H9 (cell line): ENCODE measurements around the gene FAM222B. TPM values are rescaled to one million over a fixed set of nuclear protein-coding genes. Genes with fewer than 3 reads are reported as not detected.

Experiments
- DNase-seq: peaks from one replicate; pipeline ENCODE4 v3.0.0-alpha.2; 2017
- H2AFZ ChIP-seq: one replicate; pipeline ENCODE4 v1.6.1; 2013; ENCODE audit warnings: mild to moderate bottlenecking, low read length, control low read depth, moderate library complexity
- H2AK5ac ChIP-seq: 2 replicates; pipeline ENCODE4 v1.6.1; 2013; ENCODE audit warnings: low read length, control low read depth, mixed read lengths; ENCODE audit not compliant: insufficient read length
- H2BK120ac ChIP-seq: one replicate; pipeline ENCODE4 v1.6.1; 2013; ENCODE audit warnings: low read depth, mild to moderate bottlenecking, low read length, control low read depth, inconsistent platforms; ENCODE audit not compliant: poor library complexity, severe bottlenecking
- H2BK12ac ChIP-seq: 2 replicates; pipeline ENCODE4 v1.6.1; 2013; ENCODE audit warnings: low read length, control low read depth, mixed read lengths, low read depth; ENCODE audit not compliant: insufficient read length
- H2BK15ac ChIP-seq: 2 replicates; pipeline ENCODE4 v1.6.1; 2013; ENCODE audit warnings: low read depth, low read length, control low read depth
- H2BK20ac ChIP-seq: one replicate; pipeline ENCODE4 v1.6.1; 2013; ENCODE audit warnings: low read depth, mild to moderate bottlenecking, low read length, control low read depth, inconsistent platforms; ENCODE audit not compliant: poor library complexity, severe bottlenecking
- H2BK5ac ChIP-seq: 2 replicates; pipeline ENCODE4 v1.6.1; 2013; ENCODE audit warnings: low read length, control low read depth, mixed read lengths; ENCODE audit not compliant: insufficient read length
- H3K14ac ChIP-seq: 2 replicates; pipeline ENCODE4 v1.6.1; 2013; ENCODE audit warnings: low read length, control low read depth; ENCODE audit not compliant: insufficient read depth
- H3K18ac ChIP-seq: 2 replicates; pipeline ENCODE4 v1.6.1; 2013; ENCODE audit warnings: low read depth, mild to moderate bottlenecking, mixed read lengths, low read length, control low read depth; ENCODE audit not compliant: insufficient read length
- H3K23ac ChIP-seq: 2 replicates; pipeline ENCODE4 v1.6.1; 2013; ENCODE audit warnings: low read length, control low read depth, mixed read lengths, low read depth; ENCODE audit not compliant: insufficient read length
- H3K23me2 ChIP-seq: 2 replicates; pipeline ENCODE4 v1.6.1; 2013; ENCODE audit warnings: low read depth, mild to moderate bottlenecking, mixed read lengths, low read length, control low read depth; ENCODE audit not compliant: insufficient read length, poor library complexity, severe bottlenecking
- H3K27ac ChIP-seq: 2 replicates; pipeline ENCODE4 v1.5.1; 2013; ENCODE audit warnings: low read length, control low read depth, mixed read lengths, low read depth; ENCODE audit not compliant: insufficient read length
- H3K27me3 ChIP-seq: 2 replicates; pipeline ENCODE4 v1.6.1; 2013; ENCODE audit warnings: low read length, control low read depth, inconsistent platforms; ENCODE audit not compliant: insufficient read depth
- H3K4ac ChIP-seq: 2 replicates; pipeline ENCODE4 v1.6.1; 2013; ENCODE audit warnings: low read depth, mild to moderate bottlenecking, control low read depth, inconsistent platforms, low read length, moderate library complexity
- H3K4me1 ChIP-seq: 2 replicates; pipeline ENCODE4 v1.6.1; 2013; ENCODE audit warnings: low read length, control low read depth, inconsistent platforms; ENCODE audit not compliant: insufficient read depth
- H3K4me2 ChIP-seq: 2 replicates; pipeline ENCODE4 v1.6.1; 2013; ENCODE audit warnings: low read length, control low read depth, mixed read lengths; ENCODE audit not compliant: insufficient read length, insufficient read depth
- H3K56ac ChIP-seq: 2 replicates; pipeline ENCODE4 v1.6.1; 2013; ENCODE audit warnings: low read depth, mild to moderate bottlenecking, mixed read lengths, low read length, control low read depth; ENCODE audit not compliant: insufficient read length
- H3K79me1 ChIP-seq: 2 replicates; pipeline ENCODE4 v1.6.1; 2013; ENCODE audit warnings: low read depth, mild to moderate bottlenecking, moderate library complexity, low read length, control low read depth, inconsistent platforms; ENCODE audit not compliant: insufficient read depth, poor library complexity, severe bottlenecking
- H3K79me2 ChIP-seq: 2 replicates; pipeline ENCODE4 v1.6.1; 2013; ENCODE audit warnings: low read length, control low read depth, inconsistent platforms; ENCODE audit not compliant: insufficient read depth
- H3K9ac ChIP-seq: 2 replicates; pipeline ENCODE4 v1.6.1; 2013; ENCODE audit warnings: low read length, control low read depth, mixed read lengths; ENCODE audit not compliant: insufficient read length; ENCODE audit errors: extremely low read depth
- H3K9me3 ChIP-seq: one replicate; pipeline ENCODE4 v1.6.1; 2013; ENCODE audit warnings: low read depth, low read length, inconsistent platforms; ENCODE audit not compliant: control insufficient read depth
- H3T11ph ChIP-seq: one replicate; pipeline ENCODE4 v1.6.1; 2013; ENCODE audit warnings: mild to moderate bottlenecking, low read length, control low read depth, inconsistent platforms
- H4K20me1 ChIP-seq: one replicate; pipeline ENCODE4 v1.6.1; 2013; ENCODE audit not compliant: control insufficient read depth, insufficient read length, insufficient read depth
- H4K5ac ChIP-seq: 2 replicates; pipeline ENCODE4 v1.6.1; 2013; ENCODE audit warnings: low read depth, mild to moderate bottlenecking, mixed read lengths, low read length, control low read depth; ENCODE audit not compliant: insufficient read length
- H4K8ac ChIP-seq: replicated peaks from 2 replicates; pipeline ENCODE4 v1.6.1; 2013; ENCODE audit warnings: low read length, control low read depth, mixed read lengths, low read depth; ENCODE audit not compliant: insufficient read length
- H4K91ac ChIP-seq: 2 replicates; pipeline ENCODE4 v1.6.1; 2013; ENCODE audit warnings: low read depth, mild to moderate bottlenecking, moderate library complexity, mixed read lengths, low read length, control low read depth; ENCODE audit not compliant: insufficient read length
- H3K27ac Mint-ChIP-seq, 3 experiments: 2 replicates in 2 of 3; 3 replicates in 1 of 3; pipeline ENCODE4 v1.8.0; 2020 to 2021; ENCODE audit warnings: mixed read lengths in 3 of 3, mild to moderate bottlenecking in 1 of 3, moderate library complexity in 1 of 3
- H3K27me3 Mint-ChIP-seq: 2 replicates; pipeline ENCODE4 v1.8.0; 2021; ENCODE audit warnings: low read depth, mild to moderate bottlenecking, moderate library complexity, mixed read lengths
- H3K36me3 Mint-ChIP-seq, 3 experiments: 2 replicates in 2 of 3; 3 replicates in 1 of 3; pipeline ENCODE4 v1.8.0; 2020 to 2021; ENCODE audit warnings: low read depth in 3 of 3, mixed read lengths in 3 of 3; ENCODE audit not compliant: insufficient read depth in 1 of 3
- H3K4me1 Mint-ChIP-seq, 2 experiments: 2 replicates each; pipeline ENCODE4 v1.8.0; 2020; ENCODE audit warnings: mixed read lengths in 2 of 2
- H3K4me3 Mint-ChIP-seq, 2 experiments: 2 replicates in 1 of 2; 3 replicates in 1 of 2; pipeline ENCODE4 v1.8.0; 2020 to 2021; ENCODE audit warnings: mild to moderate bottlenecking in 2 of 2, mixed read lengths in 2 of 2, moderate library complexity in 1 of 2
- H3K9me3 Mint-ChIP-seq, 2 experiments: 2 replicates in 1 of 2; 3 replicates in 1 of 2; pipeline ENCODE4 v1.8.0; 2020; ENCODE audit warnings: mild to moderate bottlenecking in 2 of 2, mixed read lengths in 2 of 2, moderate library complexity in 1 of 2
- WGBS: extraction: QIAGEN DNeasy Blood & Tissue Kit; methylation state at CpG from one replicate; pipeline ENCODE4 v1.1.7; 2013; ENCODE audit warnings: missing lambda C conversion rate, low lambda C conversion rate, mixed read lengths; ENCODE audit not compliant: insufficient read length; ENCODE audit errors: extremely low coverage; 5-methylcytosine and 5-hydroxymethylcytosine counted together
- total RNA-seq: library from RNA; stranded (reverse); gene quantifications from 2 replicates; pipeline ENCODE4 v1.2.1, GENCODE V29; 2021
- TF ChIP-seq, protein P1 (sequence below): fragments of 200-600 bp; sonication (generic); conservative IDR thresholded peaks from 3 replicates; pipeline ENCODE4 v1.8.0; 2021; ENCODE audit warnings: antibody characterized with exemption, mild to moderate bottlenecking

The FAM222B gene
- total RNA-seq, 1 experiment from 2014 or later, result 76.1 TPM

GRCh38 chr17:28745786-28746411 is 96.7 kb downstream of the FAM222B start:
- TF ChIP-seq, protein P1, sequence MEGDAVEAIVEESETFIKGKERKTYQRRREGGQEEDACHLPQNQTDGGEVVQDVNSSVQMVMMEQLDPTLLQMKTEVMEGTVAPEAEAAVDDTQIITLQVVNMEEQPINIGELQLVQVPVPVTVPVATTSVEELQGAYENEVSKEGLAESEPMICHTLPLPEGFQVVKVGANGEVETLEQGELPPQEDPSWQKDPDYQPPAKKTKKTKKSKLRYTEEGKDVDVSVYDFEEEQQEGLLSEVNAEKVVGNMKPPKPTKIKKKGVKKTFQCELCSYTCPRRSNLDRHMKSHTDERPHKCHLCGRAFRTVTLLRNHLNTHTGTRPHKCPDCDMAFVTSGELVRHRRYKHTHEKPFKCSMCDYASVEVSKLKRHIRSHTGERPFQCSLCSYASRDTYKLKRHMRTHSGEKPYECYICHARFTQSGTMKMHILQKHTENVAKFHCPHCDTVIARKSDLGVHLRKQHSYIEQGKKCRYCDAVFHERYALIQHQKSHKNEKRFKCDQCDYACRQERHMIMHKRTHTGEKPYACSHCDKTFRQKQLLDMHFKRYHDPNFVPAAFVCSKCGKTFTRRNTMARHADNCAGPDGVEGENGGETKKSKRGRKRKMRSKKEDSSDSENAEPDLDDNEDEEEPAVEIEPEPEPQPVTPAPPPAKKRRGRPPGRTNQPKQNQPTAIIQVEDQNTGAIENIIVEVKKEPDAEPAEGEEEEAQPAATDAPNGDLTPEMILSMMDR, result no peak
- Histone ChIP-seq H2BK120ac (no peak overlapping the region), H3K56ac (no peak overlapping the region), H2BK15ac (no peak overlapping the region), H4K8ac (no peak overlapping the region), H3K14ac (peak overlapping the region; percentile 38; the same call in 1 of the 2 replicates), H3K9me3 (no peaks in the 10 kb centered on the region), H2AFZ (no peak overlapping the region), H3K79me1 (no peaks in the 10 kb centered on the region), H3K4me1 (peaks cover 5% of the 10 kb centered on the region; the same call in 1 of the 2 replicates), H3K4ac (no peak overlapping the region), H2BK20ac (no peak overlapping the region), H3K18ac (peak overlapping the region; percentile 82), H3K23ac (no peak overlapping the region), H3K4me2 (peak overlapping the region; percentile 84), H2AK5ac (no peak overlapping the region), H4K91ac (no peak overlapping the region), H3T11ph (no peak overlapping the region), H2BK12ac (no peak overlapping the region), H4K20me1 (no peaks in the 10 kb centered on the region), H3K79me2 (peaks cover 16% of the 10 kb centered on the region; the same call in 1 of the 2 replicates), H4K5ac (no peak overlapping the region), H3K23me2 (peaks cover 15% of the 10 kb centered on the region), H3K9ac (peak overlapping the region; percentile 66), H2BK5ac (no peak overlapping the region), H3K27me3 (no peaks in the 10 kb centered on the region), H3K27ac (no peak overlapping the region)
- DNase-seq, result peak; percentile 69
- peaks cover 36 to 64% (median 40%) of the 10 kb centered on the region in 3 experiments; a peak in 6 of 7 replicates for H3K36me3 Mint-ChIP-seq
- no peaks in the 10 kb centered on the region for H3K9me3 Mint-ChIP-seq
- peak overlapping the region; percentile 89 to 98 (median 97) for H3K27ac Mint-ChIP-seq
- no peaks in the 10 kb centered on the region; the same call in none of the 2 replicates for H3K27me3 Mint-ChIP-seq
- WGBS, result no CpG with 5 or more reads among the region's 4 CpGs
- peak overlapping the region; percentile 87 to 93 for H3K4me3 Mint-ChIP-seq
- peaks cover 17 to 34% of the 10 kb centered on the region in 2 experiments for H3K4me1 Mint-ChIP-seq
